ENCODE results near the gene RPTOR.

DNA sequence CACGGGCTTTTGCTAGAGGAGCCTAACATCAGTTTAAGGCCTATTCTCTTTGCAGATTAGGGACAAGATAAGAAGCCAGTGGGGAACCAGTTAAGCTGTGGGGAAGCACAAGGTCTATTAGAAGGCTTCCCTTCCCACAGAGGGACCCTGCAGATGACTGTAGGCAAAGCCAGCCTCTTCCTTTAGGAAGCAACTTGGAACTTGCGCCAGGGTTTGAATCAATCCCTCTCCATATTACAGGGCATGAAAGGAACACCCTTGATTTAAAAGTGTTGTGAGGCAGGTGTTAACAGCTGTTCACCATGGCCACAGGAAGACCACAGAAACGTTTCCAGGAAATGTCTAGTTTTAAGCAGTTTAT lies 77.3 kb downstream of the RPTOR start:
- no peak for TF ChIP-seq NR2C2 (IDR thresholded peaks at IDR 0.05; ENCODE audit: borderline replicate concordance, control insufficient read depth, insufficient read length, low read depth)
- no peak for TF ChIP-seq STAT3 (IDR thresholded peaks at IDR 0.05; ENCODE audit: low read depth, low read length)
- TF ChIP-seq, protein P1, sequence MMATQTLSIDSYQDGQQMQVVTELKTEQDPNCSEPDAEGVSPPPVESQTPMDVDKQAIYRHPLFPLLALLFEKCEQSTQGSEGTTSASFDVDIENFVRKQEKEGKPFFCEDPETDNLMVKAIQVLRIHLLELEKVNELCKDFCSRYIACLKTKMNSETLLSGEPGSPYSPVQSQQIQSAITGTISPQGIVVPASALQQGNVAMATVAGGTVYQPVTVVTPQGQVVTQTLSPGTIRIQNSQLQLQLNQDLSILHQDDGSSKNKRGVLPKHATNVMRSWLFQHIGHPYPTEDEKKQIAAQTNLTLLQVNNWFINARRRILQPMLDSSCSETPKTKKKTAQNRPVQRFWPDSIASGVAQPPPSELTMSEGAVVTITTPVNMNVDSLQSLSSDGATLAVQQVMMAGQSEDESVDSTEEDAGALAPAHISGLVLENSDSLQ (IDR thresholded peaks at IDR 0.05): no peak
- TF ChIP-seq CHD4 (IDR thresholded peaks at IDR 0.05): no peak
- no peak for TF ChIP-seq GABPA (IDR thresholded peaks at IDR 0.05; ENCODE audit: low read depth)
- TF ChIP-seq, protein P2, sequence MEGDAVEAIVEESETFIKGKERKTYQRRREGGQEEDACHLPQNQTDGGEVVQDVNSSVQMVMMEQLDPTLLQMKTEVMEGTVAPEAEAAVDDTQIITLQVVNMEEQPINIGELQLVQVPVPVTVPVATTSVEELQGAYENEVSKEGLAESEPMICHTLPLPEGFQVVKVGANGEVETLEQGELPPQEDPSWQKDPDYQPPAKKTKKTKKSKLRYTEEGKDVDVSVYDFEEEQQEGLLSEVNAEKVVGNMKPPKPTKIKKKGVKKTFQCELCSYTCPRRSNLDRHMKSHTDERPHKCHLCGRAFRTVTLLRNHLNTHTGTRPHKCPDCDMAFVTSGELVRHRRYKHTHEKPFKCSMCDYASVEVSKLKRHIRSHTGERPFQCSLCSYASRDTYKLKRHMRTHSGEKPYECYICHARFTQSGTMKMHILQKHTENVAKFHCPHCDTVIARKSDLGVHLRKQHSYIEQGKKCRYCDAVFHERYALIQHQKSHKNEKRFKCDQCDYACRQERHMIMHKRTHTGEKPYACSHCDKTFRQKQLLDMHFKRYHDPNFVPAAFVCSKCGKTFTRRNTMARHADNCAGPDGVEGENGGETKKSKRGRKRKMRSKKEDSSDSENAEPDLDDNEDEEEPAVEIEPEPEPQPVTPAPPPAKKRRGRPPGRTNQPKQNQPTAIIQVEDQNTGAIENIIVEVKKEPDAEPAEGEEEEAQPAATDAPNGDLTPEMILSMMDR (IDR thresholded peaks at IDR 0.05 in 2 of 3, conservative IDR thresholded peaks at IDR 0.05 in 1 of 3; ENCODE audit: control insufficient read depth in 2 of 3, extremely low read depth in 1 of 3, insufficient read depth in 1 of 3, low read depth in 3 of 3, low read length in 3 of 3): no peak
- no peak for TF ChIP-seq EP300 (IDR thresholded peaks at IDR 0.05; ENCODE audit: borderline replicate concordance in 1 of 2, control insufficient read depth in 1 of 2, low read depth in 2 of 2, low read length in 2 of 2)
- no peak for TF ChIP-seq HDAC2 (IDR thresholded peaks at IDR 0.05)
- no peak for TF ChIP-seq EZH2 (IDR thresholded peaks at IDR 0.05; ENCODE audit: borderline replicate concordance, control insufficient read depth, low read depth, low read length)
- TF ChIP-seq TAF1 (IDR thresholded peaks at IDR 0.05; ENCODE audit: borderline replicate concordance, low read depth, low read length): no peak
- TF ChIP-seq POLR2A (IDR thresholded peaks at IDR 0.05; ENCODE audit: low read depth, low read length): no peak
- TF ChIP-seq RAD21 (IDR thresholded peaks at IDR 0.05; ENCODE audit: insufficient read depth, low read depth, low read length): no peak
